ENCODE data around the gene CRADD.

The CRADD gene

DNA sequence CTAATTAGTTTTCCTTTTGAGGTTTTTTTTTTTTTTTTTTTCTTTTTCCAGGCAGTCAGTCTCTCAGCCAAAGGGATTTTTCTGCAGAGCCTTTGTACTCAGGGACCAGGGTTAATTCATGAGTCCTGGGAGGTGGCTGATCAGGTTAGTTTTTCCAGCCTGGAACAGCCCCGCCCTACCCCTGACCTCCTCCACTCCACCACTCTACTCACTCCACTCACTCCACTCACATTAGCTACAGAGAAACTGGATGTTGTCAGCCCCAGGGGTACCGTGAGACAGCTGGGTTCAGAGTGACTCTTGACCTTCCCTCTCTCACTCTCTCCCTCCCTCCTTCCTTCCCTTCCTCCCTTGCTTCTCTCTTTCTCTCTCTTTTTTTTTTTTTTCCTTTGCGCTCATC is 161.0 kb downstream of the CRADD start:
- Mint-ChIP-seq H3K4me1 (ENCODE audit: low read depth in 2 of 2) (peaks cover 0 to 2% of the 10 kb centered on the region in 2 donors), H3K4me3 (no peak overlapping the region), H3K36me3 (ENCODE audit: insufficient read depth) (peaks cover 8% of the 10 kb centered on the region), H3K27me3 (no peaks in the 10 kb centered on the region), H3K9me3 (no peaks in the 10 kb centered on the region), H3K27ac (no peak overlapping the region)
- ATAC-seq (replicated peaks), result no peak
- no peak for DNase-seq

DNA sequence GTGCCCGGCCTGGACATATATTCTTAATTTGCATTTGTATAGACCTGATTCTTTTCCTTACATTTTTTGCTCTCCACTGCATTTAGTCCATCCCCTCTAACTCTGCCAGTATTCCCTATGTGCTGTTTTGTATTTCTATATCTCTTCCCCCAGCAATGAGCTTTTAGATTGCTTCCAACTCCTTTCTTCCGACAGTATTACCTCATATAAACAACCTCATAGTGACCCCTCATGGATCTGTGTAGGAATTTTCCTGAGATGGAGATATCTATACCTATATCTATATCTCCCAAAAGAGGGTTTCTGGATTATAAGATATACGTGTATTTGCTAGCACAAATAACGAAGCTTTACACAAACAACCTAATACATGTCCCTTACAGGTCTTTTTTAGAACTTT is 161.9 kb downstream of the CRADD start:
- Mint-ChIP-seq H3K4me1 (ENCODE audit: low read depth in 2 of 2) (peaks cover 0 to 2% of the 10 kb centered on the region in 2 donors), H3K27ac (no peak overlapping the region), H3K9me3 (no peaks in the 10 kb centered on the region)

DNA sequence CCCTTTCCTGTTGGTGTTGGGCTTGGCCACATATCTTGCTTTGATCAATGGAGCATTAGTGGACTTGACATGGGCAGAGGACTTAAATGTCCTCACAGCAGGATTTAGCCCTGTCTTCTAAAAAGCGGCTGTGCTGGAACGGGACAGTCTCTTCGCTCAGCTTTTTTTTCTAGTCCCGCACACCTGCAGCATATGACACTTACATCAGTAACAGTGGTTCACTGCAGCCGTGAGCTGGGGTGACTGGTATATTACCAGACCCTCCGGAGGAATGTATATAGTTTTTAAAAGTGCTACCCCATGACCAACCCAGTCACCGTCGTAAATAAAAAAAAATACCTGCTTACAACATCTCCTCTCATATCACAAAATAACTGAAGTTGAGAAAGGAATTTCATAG is 164.5 kb downstream of the CRADD start:
- H3K4me1 Mint-ChIP-seq (ENCODE audit: low read depth in 2 of 2), result peaks cover 0 to 1% of the 10 kb centered on the region in 2 donors
- no peaks in the 10 kb centered on the region for H3K9me3 Mint-ChIP-seq
- no peak overlapping the region for H3K4me3 Mint-ChIP-seq
- peaks cover 11% of the 10 kb centered on the region for H3K36me3 Mint-ChIP-seq (ENCODE audit: insufficient read depth)
- DNase-seq (no peak), ATAC-seq (replicated peaks) (no peak)
- no peak overlapping the region for H3K27ac Mint-ChIP-seq
- H3K27me3 Mint-ChIP-seq, result no peaks in the 10 kb centered on the region

More for the DNA sequence above, 161.9 kb downstream of the CRADD start:
- no peak overlapping the region for H3K4me3 Mint-ChIP-seq
- no peaks in the 10 kb centered on the region for H3K27me3 Mint-ChIP-seq
- ATAC-seq (replicated peaks) (no peak), DNase-seq (no peak)
- peaks cover 8% of the 10 kb centered on the region for H3K36me3 Mint-ChIP-seq (ENCODE audit: insufficient read depth)

DNA sequence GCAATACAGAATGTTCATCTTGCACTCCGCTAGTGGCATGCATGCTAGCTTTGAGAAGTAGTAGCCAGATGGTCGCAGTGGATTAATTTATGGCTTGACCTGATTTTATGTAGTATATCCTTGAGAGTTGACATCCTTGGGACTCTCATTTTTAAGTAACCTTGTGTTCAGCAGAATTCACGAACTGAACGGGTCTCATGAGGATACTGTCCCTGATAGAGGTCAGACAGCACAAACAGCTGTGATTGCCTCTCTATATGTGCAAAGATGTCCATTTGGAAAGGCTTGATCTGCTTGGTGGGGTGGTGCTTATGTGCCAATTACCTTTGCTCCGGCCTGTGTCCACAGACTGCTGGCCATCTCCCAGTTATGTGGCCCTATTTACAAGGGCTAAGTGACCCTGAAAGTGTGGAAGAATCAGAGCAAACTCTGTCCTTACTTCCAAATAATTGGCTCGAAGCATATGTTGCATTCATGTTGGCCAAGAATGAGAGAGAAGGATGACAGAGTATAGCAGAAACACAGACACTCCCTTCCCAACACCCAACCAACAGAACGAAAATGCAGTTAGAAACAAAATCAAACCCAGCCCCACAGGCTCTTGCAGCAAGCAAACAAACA is 167.1 kb downstream of the CRADD start:
- no peaks in the 10 kb centered on the region for H3K27me3 Mint-ChIP-seq
- H3K27ac Mint-ChIP-seq, result no peak overlapping the region
- H3K36me3 Mint-ChIP-seq (ENCODE audit: insufficient read depth), result peaks cover 11% of the 10 kb centered on the region
- no peak overlapping the region for H3K4me3 Mint-ChIP-seq
- no peak for DNase-seq
- no peak for ATAC-seq (replicated peaks)
- H3K4me1 Mint-ChIP-seq (ENCODE audit: low read depth in 2 of 2), result peaks cover 14 to 18% of the 10 kb centered on the region in 2 donors
- H3K9me3 Mint-ChIP-seq, result peaks cover 3 to 8% of the 10 kb centered on the region in 2 donors

DNA sequence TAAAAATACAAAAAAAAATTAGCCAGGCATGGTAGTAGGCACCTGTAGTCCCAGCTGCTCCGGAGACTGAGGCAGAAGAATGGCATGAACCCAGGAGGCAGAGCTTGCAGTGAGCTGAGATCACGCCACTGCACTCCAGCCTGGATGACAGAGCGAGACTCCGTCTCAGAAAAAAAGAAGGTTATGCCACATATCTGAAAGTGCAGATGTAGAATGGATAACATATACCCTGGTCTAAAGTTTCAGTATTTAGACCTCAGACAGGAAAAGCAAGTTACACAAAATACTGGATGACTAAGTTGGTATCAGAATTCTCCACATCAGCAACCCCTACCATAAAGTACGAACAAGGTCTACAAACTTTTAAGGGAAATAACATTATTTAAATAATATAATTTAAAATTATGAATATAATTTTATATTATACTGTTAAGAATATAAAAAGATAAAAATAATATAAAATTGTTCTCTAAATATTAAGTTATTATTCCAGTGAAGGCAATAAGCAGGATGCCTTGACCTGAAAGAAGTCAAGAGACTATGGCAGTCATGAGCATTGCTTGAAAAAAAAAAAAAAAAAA is 169.9 kb downstream of the CRADD start:
- H3K27me3 Mint-ChIP-seq, result no peaks in the 10 kb centered on the region
- no peak for ATAC-seq (replicated peaks)
- peaks cover 22 to 30% of the 10 kb centered on the region in 2 donors for H3K4me1 Mint-ChIP-seq (ENCODE audit: low read depth in 2 of 2)
- peaks cover 7% of the 10 kb centered on the region for H3K36me3 Mint-ChIP-seq (ENCODE audit: insufficient read depth)
- no peak overlapping the region for H3K27ac Mint-ChIP-seq
- no peak for DNase-seq
- H3K9me3 Mint-ChIP-seq, result peaks cover 3 to 8% of the 10 kb centered on the region in 2 donors
- no peak overlapping the region for H3K4me3 Mint-ChIP-seq

DNA sequence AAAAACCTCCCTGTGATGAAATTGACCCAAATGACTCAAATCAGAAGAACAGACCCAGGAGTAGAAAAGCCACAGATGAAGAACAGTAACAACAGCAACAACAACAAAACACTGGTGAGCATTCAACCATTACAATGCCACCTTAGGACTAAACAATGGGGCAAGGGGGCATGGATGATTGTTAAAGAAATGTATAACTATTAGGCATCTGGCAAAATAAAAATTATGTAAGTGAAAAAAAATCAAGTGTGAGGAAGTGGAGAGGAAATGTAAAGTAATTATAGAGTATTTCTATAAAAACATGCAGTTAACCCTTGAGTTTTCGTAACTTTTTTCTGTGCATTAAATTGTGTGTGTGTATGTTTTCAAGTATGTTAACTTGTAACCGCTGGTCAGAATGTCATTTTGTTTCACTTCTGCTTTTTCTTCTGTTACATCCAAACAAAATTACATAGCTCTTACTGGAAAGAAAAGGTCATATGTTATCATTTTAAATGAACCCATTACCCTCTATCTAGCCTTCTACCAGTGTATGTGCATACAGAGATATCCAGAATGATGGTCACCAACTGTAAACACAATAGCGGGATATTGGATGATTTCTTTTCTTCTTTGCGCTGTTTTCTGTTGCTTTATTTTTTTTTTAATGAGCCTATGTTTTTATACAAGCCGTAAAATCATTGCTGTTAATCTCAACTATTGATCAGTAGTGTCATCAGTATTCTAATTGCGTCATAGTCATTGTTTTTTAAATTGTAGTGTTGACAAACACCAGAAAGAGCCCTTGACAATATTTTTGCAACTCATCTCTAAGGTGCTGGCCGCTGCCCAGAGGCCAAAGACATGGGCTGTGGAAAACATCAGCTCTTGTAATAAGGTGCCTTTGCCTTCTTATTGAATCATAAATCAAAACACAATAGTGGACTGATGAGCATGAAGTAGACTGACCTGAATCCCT is 170.6 kb downstream of the CRADD start:
- Mint-ChIP-seq H3K4me3 (no peak overlapping the region), H3K9me3 (peaks cover 3 to 8% of the 10 kb centered on the region in 2 donors), H3K27me3 (no peaks in the 10 kb centered on the region), H3K4me1 (ENCODE audit: low read depth in 2 of 2) (peaks cover 25 to 34% of the 10 kb centered on the region in 2 donors), H3K27ac (peak overlapping the region in 1 of 2 donors; percentile 36), H3K36me3 (ENCODE audit: insufficient read depth) (peaks cover 7% of the 10 kb centered on the region)
- DNase-seq, result no peak
- ATAC-seq (replicated peaks), result peak; percentile 20

DNA sequence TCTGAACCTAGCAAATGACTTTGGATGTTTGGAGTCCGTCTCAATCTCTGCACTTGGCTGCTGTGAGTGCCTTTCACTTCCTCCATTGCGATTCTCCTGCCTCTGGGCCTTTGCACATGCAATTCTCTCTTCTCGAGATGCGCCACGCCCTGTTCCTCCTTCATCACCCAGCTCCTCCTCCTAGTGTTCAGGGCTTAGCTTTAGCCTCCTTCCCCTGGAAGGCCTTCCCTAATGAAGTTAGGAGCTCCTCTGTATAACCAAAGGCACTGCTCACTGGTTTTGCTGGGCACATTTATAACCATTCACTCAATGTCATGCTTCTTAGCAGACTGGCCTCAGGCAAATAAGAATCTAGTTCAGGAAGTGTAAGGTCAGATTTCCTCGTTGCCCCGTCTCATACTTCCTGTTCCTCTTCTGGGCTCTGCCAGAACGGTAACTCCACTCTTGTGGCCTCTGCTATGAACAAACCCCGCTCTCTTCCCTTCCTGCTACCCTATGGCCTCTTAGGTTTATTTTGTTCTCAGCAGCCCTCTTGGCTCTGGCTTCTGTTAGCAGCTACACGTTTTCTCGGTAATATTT is 171.4 kb downstream of the CRADD start:
- H3K36me3 Mint-ChIP-seq (ENCODE audit: insufficient read depth), result peaks cover 7% of the 10 kb centered on the region
- peaks cover 3 to 8% of the 10 kb centered on the region in 2 donors for H3K9me3 Mint-ChIP-seq
- peaks cover 26 to 34% of the 10 kb centered on the region in 2 donors for H3K4me1 Mint-ChIP-seq (ENCODE audit: low read depth in 2 of 2)
- peak overlapping the region; percentile 36 to 57 for H3K27ac Mint-ChIP-seq
- DNase-seq, result no peak
- H3K4me3 Mint-ChIP-seq, result peak overlapping the region; percentile 30 to 38
- peak; percentile 20 for ATAC-seq (replicated peaks)
- H3K27me3 Mint-ChIP-seq, result no peaks in the 10 kb centered on the region

DNA sequence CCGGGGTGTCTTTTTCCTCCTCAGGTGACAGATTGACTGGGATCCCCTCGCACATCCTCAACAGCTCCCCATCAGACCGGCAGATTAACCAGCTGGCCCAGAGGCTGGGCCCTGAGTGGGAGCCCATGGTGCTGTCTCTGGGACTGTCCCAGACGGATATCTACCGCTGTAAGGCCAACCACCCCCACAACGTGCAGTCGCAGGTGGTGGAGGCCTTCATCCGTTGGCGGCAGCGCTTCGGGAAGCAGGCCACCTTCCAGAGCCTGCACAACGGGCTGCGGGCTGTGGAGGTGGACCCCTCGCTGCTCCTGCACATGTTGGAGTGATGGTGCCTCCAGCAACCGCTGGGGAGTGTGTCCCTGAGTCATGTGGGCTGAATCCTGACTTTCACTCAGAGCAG is 172.8 kb downstream of the CRADD start:
- Mint-ChIP-seq H3K27me3 (no peaks in the 10 kb centered on the region), H3K36me3 (ENCODE audit: insufficient read depth) (peaks cover 8% of the 10 kb centered on the region), H3K9me3 (peaks cover 3 to 8% of the 10 kb centered on the region in 2 donors), H3K27ac (no peak overlapping the region), H3K4me1 (ENCODE audit: low read depth in 2 of 2) (peaks cover 32 to 34% of the 10 kb centered on the region in 2 donors), H3K4me3 (no peak overlapping the region)
- ATAC-seq (replicated peaks) (no peak), DNase-seq (no peak)

DNA sequence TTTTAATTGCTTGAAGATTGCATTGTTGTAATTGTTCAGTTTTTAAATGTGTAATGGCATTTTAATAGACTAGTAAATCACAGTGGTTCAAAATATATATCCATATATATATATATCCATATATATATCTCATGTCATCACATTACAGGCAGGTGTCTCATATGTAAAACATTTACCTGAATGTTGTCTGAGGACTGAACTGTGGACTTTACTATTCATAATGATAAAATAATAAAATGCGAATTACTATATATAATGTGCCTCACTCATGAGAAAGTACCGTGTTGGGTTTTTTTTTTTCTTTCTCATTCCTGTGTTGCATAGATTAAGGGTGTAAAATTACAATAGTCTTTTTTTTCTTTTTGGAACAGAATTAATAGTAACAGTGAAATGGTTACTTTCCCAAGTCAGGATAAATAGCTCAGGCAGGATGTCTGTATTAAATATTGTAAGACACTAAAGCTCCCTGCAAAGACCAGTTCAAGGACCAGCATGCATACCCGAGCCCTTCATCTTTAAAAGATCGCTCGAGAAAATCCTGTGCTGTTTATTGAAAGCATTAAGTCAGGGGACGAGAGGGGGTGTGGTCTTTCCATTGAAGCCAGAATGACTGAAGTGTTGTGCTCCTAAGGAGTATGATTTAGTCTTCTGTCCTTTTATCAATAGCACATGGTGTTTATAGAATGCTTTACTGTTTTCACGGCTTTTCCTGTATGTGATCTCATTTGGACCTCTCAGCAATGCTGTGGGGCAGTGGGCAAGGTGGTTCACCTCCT is 173.5 kb downstream of the CRADD start:
- peaks cover 32 to 34% of the 10 kb centered on the region in 2 donors for H3K4me1 Mint-ChIP-seq (ENCODE audit: low read depth in 2 of 2)

DNA sequence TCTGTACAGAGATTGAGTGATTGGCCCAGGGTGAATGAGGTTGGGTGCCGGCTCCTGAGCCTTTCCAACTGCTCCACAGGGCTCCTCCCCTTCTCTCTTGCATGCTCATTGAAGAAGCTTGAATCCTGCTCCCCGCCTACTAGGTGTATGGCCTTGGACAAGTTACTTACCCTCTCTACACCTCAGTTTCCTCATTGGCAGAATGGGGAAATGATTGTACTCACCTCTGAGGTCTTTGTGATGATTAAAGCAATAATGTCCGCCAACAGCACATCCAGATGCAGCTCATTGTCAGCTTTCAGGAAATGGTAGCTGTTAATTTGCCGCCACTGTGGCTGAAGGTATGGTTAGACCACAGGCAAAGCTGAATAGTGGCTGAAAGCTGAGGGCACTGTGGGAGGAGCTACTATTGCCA is 174.1 kb downstream of the CRADD start:
- Mint-ChIP-seq H3K27ac (peak overlapping the region; percentile 86 to 87), H3K4me3 (peak overlapping the region; percentile 60 to 69), H3K4me1 (ENCODE audit: low read depth in 2 of 2) (peaks cover 32 to 34% of the 10 kb centered on the region in 2 donors), H3K27me3 (no peaks in the 10 kb centered on the region), H3K36me3 (ENCODE audit: insufficient read depth) (peaks cover 6% of the 10 kb centered on the region), H3K9me3 (peaks cover 3 to 8% of the 10 kb centered on the region in 2 donors)
- peak; percentile 80 for ATAC-seq (replicated peaks)
- DNase-seq, result peak; percentile 24 to 45 (median 35)

More for the DNA sequence above, 173.5 kb downstream of the CRADD start:
- Mint-ChIP-seq H3K4me3 (peak overlapping the region; percentile 60 to 69), H3K9me3 (peaks cover 3 to 8% of the 10 kb centered on the region in 2 donors), H3K36me3 (ENCODE audit: insufficient read depth) (peaks cover 6% of the 10 kb centered on the region), H3K27me3 (no peaks in the 10 kb centered on the region), H3K27ac (peak overlapping the region; percentile 86 to 87)
- ATAC-seq (replicated peaks) (no peak), DNase-seq (no peak)

DNA sequence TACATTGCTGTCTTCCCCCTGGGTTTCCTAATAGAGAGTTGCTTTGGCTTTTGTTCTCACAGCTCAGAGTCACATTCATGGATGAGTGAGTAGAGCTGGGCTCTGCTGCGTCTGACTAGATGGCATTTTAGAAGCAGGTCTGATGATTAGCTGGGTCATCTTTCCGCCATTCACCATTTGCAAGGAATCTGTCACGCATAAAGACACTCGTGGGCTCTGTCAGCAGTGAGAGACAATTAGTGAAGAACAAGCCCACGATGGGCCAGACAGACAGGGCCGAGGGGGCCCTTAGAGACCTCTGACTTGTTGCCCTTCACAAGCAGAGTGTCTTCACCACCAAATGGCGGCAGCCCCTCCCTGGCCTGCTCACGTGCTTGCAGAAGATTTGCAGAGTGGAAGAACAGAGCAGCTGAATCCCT is 175.0 kb downstream of the CRADD start:
- Mint-ChIP-seq H3K27ac (no peak overlapping the region), H3K36me3 (ENCODE audit: insufficient read depth) (peaks cover 6% of the 10 kb centered on the region), H3K4me1 (ENCODE audit: low read depth in 2 of 2) (peaks cover 32 to 34% of the 10 kb centered on the region in 2 donors), H3K4me3 (no peak overlapping the region), H3K27me3 (no peaks in the 10 kb centered on the region), H3K9me3 (peaks cover 3 to 8% of the 10 kb centered on the region in 2 donors)
- DNase-seq (no peak), ATAC-seq (replicated peaks) (no peak)

DNA sequence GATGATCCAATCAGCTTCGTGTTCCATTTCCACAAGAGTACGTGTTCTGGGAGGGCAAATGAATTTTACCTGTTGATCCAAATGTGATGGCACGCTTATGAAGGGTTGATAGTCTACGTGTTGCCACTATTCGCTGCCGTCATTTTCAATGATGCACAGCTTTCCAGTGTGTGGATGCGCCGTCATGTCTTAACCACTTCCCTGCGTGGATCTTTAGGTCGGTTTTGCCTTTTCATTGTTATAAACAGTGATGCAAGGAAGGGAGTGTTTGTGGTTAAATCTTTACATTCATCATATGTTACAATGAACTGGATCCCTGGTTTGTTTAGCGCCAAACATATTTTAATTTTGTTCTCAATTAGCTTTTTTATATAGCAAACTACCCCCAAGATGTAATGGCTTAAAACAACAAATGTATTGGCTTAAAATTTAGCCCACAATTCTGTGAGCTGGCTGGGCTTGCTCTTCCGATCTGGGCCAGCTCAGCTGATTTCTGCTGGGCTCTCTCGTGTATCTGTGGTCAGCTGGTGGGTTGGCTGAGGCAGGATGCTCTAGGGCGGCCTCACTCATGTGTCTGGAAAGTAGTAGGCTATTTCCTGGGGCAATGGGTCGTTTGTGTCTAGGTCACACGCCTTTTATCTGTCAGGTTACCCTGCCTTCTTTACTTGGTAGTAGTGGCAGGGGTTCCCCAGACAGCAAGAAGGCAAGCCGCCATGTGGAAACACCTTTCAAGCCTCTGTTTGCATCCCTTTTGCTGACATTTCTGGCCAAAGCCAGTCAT is 176.7 kb downstream of the CRADD start:
- ATAC-seq (replicated peaks), result peak; percentile 69
- Mint-ChIP-seq H3K36me3 (ENCODE audit: insufficient read depth) (peaks cover 6% of the 10 kb centered on the region), H3K4me3 (no peak overlapping the region), H3K27ac (peak overlapping the region in 1 of 2 donors; percentile 77), H3K4me1 (ENCODE audit: low read depth in 2 of 2) (peaks cover 20 to 23% of the 10 kb centered on the region in 2 donors), H3K9me3 (peaks cover 0 to under 1% of the 10 kb centered on the region in 2 donors), H3K27me3 (no peaks in the 10 kb centered on the region)
- peak in 2 of 3 experiments; percentile 11 to 20 for DNase-seq
